ENCODE measurements around the gene PTPRK. TPM values are rescaled to one million over a fixed set of nuclear protein-coding genes. Genes with fewer than 3 reads are reported as not detected.

The PTPRK gene
- total RNA-seq, 2 donors from 2014 or later = 94.1 to 117 TPM

DNA sequence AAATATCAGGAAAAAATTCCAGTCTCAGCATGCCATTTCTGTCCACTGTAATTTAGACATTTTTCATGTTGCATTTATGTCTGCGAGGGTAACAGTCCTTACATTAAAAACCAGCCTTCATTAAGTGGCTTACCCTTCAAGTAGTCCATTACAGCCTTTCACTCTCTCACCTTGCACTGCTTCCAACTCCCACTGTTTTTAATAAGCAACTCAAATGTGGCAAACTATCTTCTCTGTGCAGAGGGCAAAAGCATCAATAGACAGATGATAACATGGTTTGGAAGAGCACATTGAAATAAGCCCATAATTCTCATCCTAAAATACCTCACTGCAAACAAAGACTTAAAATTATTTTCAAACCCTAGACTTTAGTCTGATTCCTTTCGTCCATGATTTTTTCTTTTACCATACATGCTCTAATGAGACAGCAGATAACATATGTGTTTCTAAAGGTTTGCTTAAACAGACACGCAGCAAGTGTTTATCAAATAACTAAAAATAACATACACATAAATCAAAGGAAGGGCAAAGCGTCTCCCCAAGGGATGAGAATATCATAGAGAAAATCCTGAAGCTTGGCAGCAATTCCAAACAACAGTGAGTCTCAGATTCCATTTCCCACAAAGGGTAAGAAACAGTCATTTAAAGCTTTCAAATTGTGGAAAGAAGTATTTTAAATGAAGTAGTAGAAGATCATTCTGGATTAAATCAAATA lies 130.4 kb downstream of the PTPRK start:
- DNase-seq = no peak
- Histone ChIP-seq H3K9me3 (no peaks in the 10 kb centered on the region), H3K27ac (no peak overlapping the region), H3K27me3 (no peaks in the 10 kb centered on the region), H3K4me1 (no peaks in the 10 kb centered on the region), H3K4me3 (no peak overlapping the region), H3K36me3 (no peaks in the 10 kb centered on the region), H3K9ac (ENCODE audit: low read depth in 2 of 2, low read length in 2 of 2) (no peak overlapping the region)
- TF ChIP-seq, protein P1, sequence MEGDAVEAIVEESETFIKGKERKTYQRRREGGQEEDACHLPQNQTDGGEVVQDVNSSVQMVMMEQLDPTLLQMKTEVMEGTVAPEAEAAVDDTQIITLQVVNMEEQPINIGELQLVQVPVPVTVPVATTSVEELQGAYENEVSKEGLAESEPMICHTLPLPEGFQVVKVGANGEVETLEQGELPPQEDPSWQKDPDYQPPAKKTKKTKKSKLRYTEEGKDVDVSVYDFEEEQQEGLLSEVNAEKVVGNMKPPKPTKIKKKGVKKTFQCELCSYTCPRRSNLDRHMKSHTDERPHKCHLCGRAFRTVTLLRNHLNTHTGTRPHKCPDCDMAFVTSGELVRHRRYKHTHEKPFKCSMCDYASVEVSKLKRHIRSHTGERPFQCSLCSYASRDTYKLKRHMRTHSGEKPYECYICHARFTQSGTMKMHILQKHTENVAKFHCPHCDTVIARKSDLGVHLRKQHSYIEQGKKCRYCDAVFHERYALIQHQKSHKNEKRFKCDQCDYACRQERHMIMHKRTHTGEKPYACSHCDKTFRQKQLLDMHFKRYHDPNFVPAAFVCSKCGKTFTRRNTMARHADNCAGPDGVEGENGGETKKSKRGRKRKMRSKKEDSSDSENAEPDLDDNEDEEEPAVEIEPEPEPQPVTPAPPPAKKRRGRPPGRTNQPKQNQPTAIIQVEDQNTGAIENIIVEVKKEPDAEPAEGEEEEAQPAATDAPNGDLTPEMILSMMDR (IDR thresholded peaks at IDR 0.05) = no peak
- intact Hi-C loops (cut with DNase I) = no loop called here

DNA sequence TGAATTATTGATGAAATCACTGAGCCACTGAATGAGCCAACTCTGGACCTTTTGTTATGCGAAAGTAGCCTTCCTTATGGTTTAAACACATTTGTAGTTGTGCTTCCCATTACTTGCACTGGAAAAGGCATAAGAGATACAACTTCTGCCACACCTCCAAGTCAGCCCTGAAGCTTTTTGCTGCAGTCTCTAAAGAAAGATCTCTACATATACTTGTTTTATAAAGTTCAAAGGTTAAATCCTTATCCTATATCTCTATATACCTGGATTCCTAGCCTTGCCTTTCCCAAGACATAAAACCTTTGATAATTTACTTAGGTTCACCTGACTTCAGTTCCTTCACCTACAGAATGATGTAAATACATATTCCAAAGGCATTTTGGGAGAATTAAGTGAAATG lies 132.0 kb downstream of the PTPRK start:
- Histone ChIP-seq H3K9me3 (no peaks in the 10 kb centered on the region), H3K4me1 (no peaks in the 10 kb centered on the region), H3K27ac (no peak overlapping the region), H3K4me3 (no peak overlapping the region), H3K9ac (ENCODE audit: low read depth in 2 of 2, low read length in 2 of 2) (no peak overlapping the region), H3K27me3 (no peaks in the 10 kb centered on the region), H3K36me3 (no peaks in the 10 kb centered on the region)
- intact Hi-C loops (cut with DNase I) = no loop called here
- no peak for DNase-seq
- TF ChIP-seq, protein P1 (IDR thresholded peaks at IDR 0.05) = no peak

DNA sequence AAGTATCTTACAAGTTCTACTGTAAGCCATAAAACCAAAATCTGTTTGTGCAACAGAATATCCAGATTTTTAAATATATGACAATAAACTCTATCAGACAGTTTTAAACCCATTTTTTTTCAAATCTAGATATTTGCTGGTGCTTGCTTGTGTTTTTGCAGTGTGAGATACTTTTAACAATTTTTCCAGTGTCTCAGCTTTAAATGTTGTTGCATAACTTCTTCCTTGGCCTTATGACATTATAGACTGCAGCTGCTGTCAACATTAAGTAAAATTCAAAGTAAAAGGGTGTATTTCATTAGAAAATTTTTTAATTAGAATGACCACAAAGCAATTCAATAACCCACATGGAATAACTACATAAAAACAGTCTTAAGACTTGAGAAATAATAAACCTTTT lies 139.5 kb downstream of the PTPRK start:
- H3K4me1 ChIP-seq = no peaks in the 10 kb centered on the region
- intact Hi-C loops (cut with DNase I) = no loop called here
- peaks cover 4% of the 10 kb centered on the region for H3K9me3 ChIP-seq
- H3K27me3 ChIP-seq = no peaks in the 10 kb centered on the region
- H3K4me3 ChIP-seq = no peak overlapping the region
- no peak for DNase-seq
- no peak overlapping the region for H3K27ac ChIP-seq
- H3K36me3 ChIP-seq = no peaks in the 10 kb centered on the region
- H3K9ac ChIP-seq (ENCODE audit: low read depth in 2 of 2, low read length in 2 of 2) = no peak overlapping the region
- TF ChIP-seq, protein P1 (IDR thresholded peaks at IDR 0.05) = no peak

DNA sequence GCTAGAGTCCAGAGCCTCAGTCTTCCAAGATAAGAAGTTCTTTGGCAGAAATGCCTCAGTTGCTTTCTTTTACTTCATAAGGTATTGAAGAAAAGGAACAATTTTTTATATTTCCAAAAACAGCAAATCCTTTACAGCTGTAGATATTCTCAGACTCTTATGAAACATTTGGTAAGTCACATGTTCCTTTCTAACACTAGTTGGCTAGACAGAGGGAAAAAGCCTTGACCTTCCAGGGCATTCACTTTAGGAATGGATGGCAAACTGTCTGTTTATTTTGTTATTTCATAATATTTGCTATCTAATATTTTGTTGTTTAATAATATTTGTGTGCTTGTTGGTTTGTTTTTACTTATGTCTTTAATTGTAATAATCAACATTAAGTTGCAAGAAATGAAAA lies 140.8 kb downstream of the PTPRK start:
- Histone ChIP-seq H3K27ac (no peak overlapping the region), H3K9ac (ENCODE audit: low read depth in 2 of 2, low read length in 2 of 2) (no peak overlapping the region), H3K27me3 (no peaks in the 10 kb centered on the region), H3K36me3 (no peaks in the 10 kb centered on the region), H3K4me3 (no peak overlapping the region), H3K4me1 (no peaks in the 10 kb centered on the region), H3K9me3 (peaks cover 4% of the 10 kb centered on the region)
- no peak for DNase-seq
- intact Hi-C loops (cut with DNase I) = no loop called here
- TF ChIP-seq, protein P1 (IDR thresholded peaks at IDR 0.05) = no peak

DNA sequence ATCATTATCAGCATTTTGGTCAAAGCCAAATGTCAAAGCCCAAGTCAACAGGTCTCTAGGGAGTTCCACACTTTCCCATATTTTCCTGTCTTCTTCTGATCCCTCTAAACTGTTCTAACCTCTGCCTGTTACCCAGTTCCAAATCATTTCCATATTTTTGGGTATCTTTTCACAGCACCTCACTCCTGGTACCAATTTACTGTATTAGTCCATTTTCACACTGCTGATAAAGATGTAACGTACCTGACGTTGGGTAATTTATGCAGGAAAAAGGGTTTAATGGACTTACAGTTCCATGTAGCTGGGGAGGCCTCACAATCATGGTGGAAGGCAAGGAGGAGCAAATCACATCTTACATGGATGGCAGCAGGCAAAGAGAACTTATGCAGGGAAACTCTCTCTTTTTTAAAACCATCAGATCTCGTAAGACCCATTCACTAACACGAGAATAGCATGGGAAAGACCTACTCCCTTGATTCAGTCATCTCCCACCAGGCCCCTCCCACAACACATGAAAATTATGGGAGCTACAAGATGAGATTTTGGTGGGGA lies 143.4 kb downstream of the PTPRK start:
- H3K27ac ChIP-seq = no peak overlapping the region
- TF ChIP-seq, protein P1 (IDR thresholded peaks at IDR 0.05) = no peak
- no peaks in the 10 kb centered on the region for H3K36me3 ChIP-seq
- no peaks in the 10 kb centered on the region for H3K27me3 ChIP-seq
- peaks cover 4% of the 10 kb centered on the region for H3K9me3 ChIP-seq
- intact Hi-C loops (cut with DNase I) = no loop called here
- H3K4me1 ChIP-seq = no peaks in the 10 kb centered on the region
- H3K4me3 ChIP-seq = no peak overlapping the region
- DNase-seq = no peak
- no peak overlapping the region for H3K9ac ChIP-seq (ENCODE audit: low read depth in 2 of 2, low read length in 2 of 2)

Measured in colonic mucosa (tissue), 4 donors.